ENCODE results near the gene E2F2. TPM values are rescaled to one million over a fixed set of nuclear protein-coding genes. Genes with fewer than 3 reads are reported as not detected.

Gene E2F2
- total and polyA plus RNA-seq, 2 of the 4 experiments (the other 2 are of a cell fraction), result 0.36 to 0.51 TPM

GRCh38 chr1:23530087-23530746 lies 816 bp downstream of the E2F2 start (continued):
- no peak for TF ChIP-seq RAD21 (IDR thresholded peaks at IDR 0.05; ENCODE audit: low read length)
- TF ChIP-seq BHLHE40 (IDR thresholded peaks at IDR 0.05; ENCODE audit: low read depth, low read length), result no peak
- no peak for TF ChIP-seq POLR2A (IDR thresholded peaks at IDR 0.05; ENCODE audit: low read depth, low read length)

DNA sequence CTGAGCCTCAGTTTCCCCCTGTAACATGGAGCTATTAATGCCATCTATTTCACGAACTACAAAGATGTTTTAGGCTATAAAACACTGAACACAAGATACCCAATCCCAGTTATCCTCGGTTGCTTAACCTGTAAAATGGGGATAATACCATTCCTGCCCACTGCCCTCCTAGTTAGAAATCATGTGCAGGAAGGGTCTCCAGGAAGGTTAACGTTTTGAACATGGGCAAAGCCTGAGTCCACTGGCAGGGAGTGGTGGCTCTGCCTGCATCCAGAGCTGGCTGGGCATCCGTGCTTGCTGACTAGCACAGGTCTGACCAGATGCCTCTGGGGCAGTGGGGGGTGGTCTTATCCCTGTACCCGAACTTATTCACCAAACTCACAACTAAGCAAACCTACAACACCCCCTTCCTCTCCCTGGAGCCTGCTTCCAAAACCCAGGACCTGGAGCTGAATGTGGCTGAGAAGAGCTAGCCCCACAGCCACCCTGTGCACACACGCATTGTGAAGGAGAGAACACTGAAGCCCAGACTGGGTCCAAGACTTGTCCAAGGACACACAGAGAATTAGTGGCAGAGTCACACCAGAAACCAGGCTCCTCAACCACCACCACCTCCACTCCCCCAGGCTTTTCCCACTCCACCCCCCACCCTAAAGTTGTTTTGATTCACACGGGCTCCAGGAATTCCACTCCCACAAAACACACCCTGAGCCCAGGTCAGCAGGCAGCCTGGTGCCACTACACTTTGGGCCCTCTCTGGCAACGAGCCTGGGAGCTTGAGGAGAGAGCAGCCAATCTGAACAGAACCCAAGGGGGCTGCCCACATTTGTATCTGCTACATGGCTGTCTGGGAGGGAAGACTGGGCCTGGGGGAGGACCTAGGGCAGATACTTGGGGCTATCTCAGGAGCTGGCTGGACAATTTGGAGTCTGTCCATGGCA lies 1.6 kb downstream of the E2F2 start:
- Histone ChIP-seq H3K4me3 (ENCODE audit: insufficient read depth, low read depth, low read length) (no peak overlapping the region), H2AFZ (replicated peaks; ENCODE audit: low read length, poor library complexity) (no peak overlapping the region), H3K9me3 (ENCODE audit: control insufficient read depth, insufficient read depth, low read length) (no peaks in the 10 kb centered on the region), H4K5ac (ENCODE audit: low read depth, low read length) (no peak overlapping the region), H2BK5ac (ENCODE audit: low read depth, low read length, poor library complexity, severe bottlenecking) (no peak overlapping the region), H4K20me1 (ENCODE audit: insufficient read depth, low read length) (no peaks in the 10 kb centered on the region), H3K36me3 (ENCODE audit: control insufficient read depth, insufficient read depth, low read length) (no peaks in the 10 kb centered on the region), H3K27me3 (ENCODE audit: control insufficient read depth, insufficient read depth, low read length) (no peaks in the 10 kb centered on the region), H2BK15ac (ENCODE audit: low read depth, low read length) (no peak overlapping the region; the same call in 2 of the 3 replicates), H3K9ac (ENCODE audit: low read depth, low read length) (no peak overlapping the region), H3K4ac (ENCODE audit: low read depth, low read length) (no peak overlapping the region), H3K79me1 (ENCODE audit: low read depth in 1 of 2, low read length in 2 of 2) (peaks cover 0 to 7% of the 10 kb centered on the region in 2 experiments; a peak in 1 of 4 replicates), H2BK120ac (ENCODE audit: low read depth, low read length) (no peak overlapping the region), H3K4me2 (ENCODE audit: low read depth, low read length) (no peak overlapping the region), H3K9me1 (ENCODE audit: insufficient read depth, low read length) (0 out of 2 replicates have a peak, but pooled peaks cover 2% of the 10 kb centered on the region), H3K27ac (ENCODE audit: insufficient read depth, low read length) (no peak overlapping the region), H2BK20ac (ENCODE audit: low read depth, low read length) (no peak overlapping the region), H2AK5ac (ENCODE audit: low read depth, low read length) (no peak overlapping the region; the same call in 1 of the 2 replicates), H4K8ac (ENCODE audit: low read depth in 2 of 2, low read length in 2 of 2) (no peak overlapping the region), H3K4me1 (ENCODE audit: control insufficient read depth, insufficient read depth, low read length) (peaks cover 9% of the 10 kb centered on the region; the same call in 1 of the 2 replicates), H3K14ac (replicated peaks; ENCODE audit: low read depth, low read length) (no peak overlapping the region), H3K18ac (ENCODE audit: low read depth, low read length) (no peak overlapping the region), H3K56ac (ENCODE audit: extremely low read depth, insufficient read depth, low read length) (no peak overlapping the region), H4K91ac (ENCODE audit: insufficient read depth, low read depth, low read length) (no peak overlapping the region), H2AK9ac (replicated peaks; ENCODE audit: low read depth, low read length, poor library complexity) (peak overlapping the region; percentile 62), H3K23ac (ENCODE audit: low read depth, low read length) (no peak overlapping the region)
- in situ Hi-C loops (cut with MboI; ENCODE audit: low sequenced_read_pairs), result loop anchor here (10.0 kb wide), 1 partner anchor 555 kb away; the partner anchor contains the start of gene LACTBL1
- WGBS, 2 experiments (ENCODE audit: extremely low coverage in 2 of 2, insufficient read length in 1 of 2), result 45% methylated on average over 3 of the region's 8 CpGs; no CpG with 5 or more reads in 1 of the 2 experiments
- dilution Hi-C loops (cut with HindIII; ENCODE audit: low sequenced_read_pairs, unreplicated experiment), result no loop called here
- intact Hi-C loops (cut with micrococcal nuclease), result loop anchor here (5.0 to 10.0 kb wide), 2 partner anchors 187 to 345 kb away; partner anchors contain the start of gene HNRNPR
- DNase-seq (no peak), ATAC-seq (ENCODE audit: low read depth) (no peak)
- no TSS peak for BruUV-seq (replicated peaks)
- ChIA-PET CTCF (no interaction called here), POLR2A (ENCODE audit: unreplicated experiment) (no interaction called here)
- TF ChIP-seq BHLHE40 (IDR thresholded peaks at IDR 0.05; ENCODE audit: low read depth, low read length) (no peak), MXI1 (IDR thresholded peaks at IDR 0.05; ENCODE audit: borderline replicate concordance, low read depth, low read length) (no peak), CEBPB (IDR thresholded peaks at IDR 0.05; ENCODE audit: low read depth, low read length) (no peak), RCOR1 (IDR thresholded peaks at IDR 0.05; ENCODE audit: insufficient replicate concordance, low read length) (no peak), MAFK (IDR thresholded peaks at IDR 0.05; ENCODE audit: low read depth, low read length) (no peak), CTCF (conservative IDR thresholded peaks at IDR 0.05; ENCODE audit: low read depth, low read length) (no peak), RAD21 (IDR thresholded peaks at IDR 0.05; ENCODE audit: low read length) (no peak)

Data from IMR-90 (cell line).